GM18499 (cell line): ENCODE data around the gene MAST1.
"Not testable (repeated sequence)": the region's sequence is repeated elsewhere in the genome, so short reads cannot be mapped to it uniquely, and the experiment has no call there.

ENCODE experiments used
- ATAC-seq: cut with Tn5 transposase; IDR thresholded peaks from one replicate; pipeline ENCODE4 v1.9.1; 2021; ENCODE audit warnings: moderate number of reproducible peaks; ENCODE audit not compliant: insufficient read depth, unreplicated experiment

MAST1 gene

GRCh38 chr19:12838886-12839756 lies 806 bp downstream of the MAST1 start:
- ATAC-seq = no peak

- no peak for ATAC-seq
Observed at GRCh38 chr19:12840091-12841079, 2.1 kb downstream of the MAST1 start.

GRCh38 chr19:12841094-12841493 lies 2.8 kb downstream of the MAST1 start:
- no peak for ATAC-seq

- no peak for ATAC-seq
Observed at GRCh38 chr19:12842511-12842910, 4.2 kb downstream of the MAST1 start.

- no peak for ATAC-seq
Observed at GRCh38 chr19:12843328-12843727, 5.0 kb downstream of the MAST1 start.

- ATAC-seq = no peak
Observed at GRCh38 chr19:12843999-12844732, 5.9 kb downstream of the MAST1 start.

GRCh38 chr19:12846613-12847012 lies 8.3 kb downstream of the MAST1 start:
- ATAC-seq = not testable (repeated sequence)

GRCh38 chr19:12847159-12848139 lies 9.1 kb downstream of the MAST1 start:
- ATAC-seq = no peak

GRCh38 chr19:12856653-12857052 lies 18.3 kb downstream of the MAST1 start:
- ATAC-seq = no peak

GRCh38 chr19:12858041-12858928 lies 20.0 kb downstream of the MAST1 start:
- no peak for ATAC-seq

GRCh38 chr19:12859546-12859945 lies 21.2 kb downstream of the MAST1 start:
- ATAC-seq = no peak

- no peak for ATAC-seq
Observed at GRCh38 chr19:12864143-12864542, 25.8 kb downstream of the MAST1 start.

GRCh38 chr19:12864721-12865715 lies 26.7 kb downstream of the MAST1 start:
- ATAC-seq = no peak

GRCh38 chr19:12865746-12866415 lies 27.6 kb downstream of the MAST1 start:
- ATAC-seq = no peak

GRCh38 chr19:12866416-12867119 lies 28.3 kb downstream of the MAST1 start:
- no peak for ATAC-seq
